ENCODE measurements around the gene OR6P1.

The OR6P1 gene

GRCh38 chr1:158586942-158587341, 16.6 kb upstream of the OR6P1 start:
- CTCF ChIA-PET: no interaction called here
- POLR2A ChIA-PET: no interaction called here
- no peak for DNase-seq (ENCODE audit: extremely low spot score)
- TF ChIP-seq HDGF (IDR thresholded peaks at IDR 0.05; ENCODE audit: borderline replicate concordance): no peak
- TF ChIP-seq SUZ12 (IDR thresholded peaks at IDR 0.05): no peak
- no peak for TF ChIP-seq L3MBTL2 (conservative IDR thresholded peaks at IDR 0.05)
- TF ChIP-seq FOXA1 (IDR thresholded peaks at IDR 0.05): no peak
- TF ChIP-seq BHLHE40 (IDR thresholded peaks at IDR 0.05; ENCODE audit: borderline replicate concordance): no peak
- no peak for TF ChIP-seq ELF4 (IDR thresholded peaks at IDR 0.05)
- no peak for TF ChIP-seq LEF1 (IDR thresholded peaks at IDR 0.05; ENCODE audit: borderline replicate concordance)
- no peak for TF ChIP-seq CTBP1 (IDR thresholded peaks at IDR 0.05; ENCODE audit: borderline replicate concordance)
- no peak for TF ChIP-seq FOXM1 (IDR thresholded peaks at IDR 0.05; ENCODE audit: borderline replicate concordance)

- no peak for TF ChIP-seq SUZ12 (IDR thresholded peaks at IDR 0.05)
- POLR2A ChIA-PET: no interaction called here
- CTCF ChIA-PET: no interaction called here
These were observed 13.6 kb upstream of the OR6P1 start for GRCh38 chr1:158583962-158584361.

GRCh38 chr1:158579733-158580132, 9.4 kb upstream of the OR6P1 start, which contains the start of gene OR10X1:
Gene OR10X1 (minus strand): TSS chr1:158579899. CDS start chr1:158579899, 0 bp downstream.
- no peak for DNase-seq (ENCODE audit: extremely low spot score)
- ChIA-PET POLR2A (no interaction called here), CTCF (no interaction called here)
- TF ChIP-seq PKNOX1 (IDR thresholded peaks at IDR 0.05): no peak
- no peak for TF ChIP-seq LEF1 (IDR thresholded peaks at IDR 0.05; ENCODE audit: borderline replicate concordance)
- no peak for TF ChIP-seq FOXM1 (IDR thresholded peaks at IDR 0.05; ENCODE audit: borderline replicate concordance)
- TF ChIP-seq NFRKB (IDR thresholded peaks at IDR 0.05): no peak
- no peak for TF ChIP-seq BHLHE40 (IDR thresholded peaks at IDR 0.05; ENCODE audit: borderline replicate concordance)
- TF ChIP-seq FOXK2 (IDR thresholded peaks at IDR 0.05): no peak
- no peak for TF ChIP-seq ARNT (IDR thresholded peaks at IDR 0.05)
- TF ChIP-seq SP1 (IDR thresholded peaks at IDR 0.05): no peak
- TF ChIP-seq ELF4 (IDR thresholded peaks at IDR 0.05): no peak
- no peak for TF ChIP-seq L3MBTL2 (conservative IDR thresholded peaks at IDR 0.05)
- no peak for TF ChIP-seq HDGF (IDR thresholded peaks at IDR 0.05; ENCODE audit: borderline replicate concordance)
- no peak for TF ChIP-seq TARDBP (IDR thresholded peaks at IDR 0.05)

More at GRCh38 chr1:158583962-158584361, 13.6 kb upstream of the OR6P1 start:
- no peak for DNase-seq (ENCODE audit: extremely low spot score)

- ChIA-PET CTCF (no interaction called here), POLR2A (no interaction called here)
- no peak for DNase-seq (ENCODE audit: extremely low spot score)
- TF ChIP-seq ELF4 (IDR thresholded peaks at IDR 0.05): no peak
- no peak for TF ChIP-seq LEF1 (IDR thresholded peaks at IDR 0.05; ENCODE audit: borderline replicate concordance)
- TF ChIP-seq ARNT (IDR thresholded peaks at IDR 0.05): no peak
- TF ChIP-seq HDGF (IDR thresholded peaks at IDR 0.05; ENCODE audit: borderline replicate concordance): no peak
- no peak for TF ChIP-seq L3MBTL2 (conservative IDR thresholded peaks at IDR 0.05)
These were observed 7.2 kb upstream of the OR6P1 start for GRCh38 chr1:158577561-158577960.

- POLR2A ChIA-PET: no interaction called here
- CTCF ChIA-PET: no interaction called here
- TF ChIP-seq HDGF (IDR thresholded peaks at IDR 0.05; ENCODE audit: borderline replicate concordance) (no peak), FOXM1 (IDR thresholded peaks at IDR 0.05; ENCODE audit: borderline replicate concordance) (no peak), TARDBP (IDR thresholded peaks at IDR 0.05) (no peak), BHLHE40 (IDR thresholded peaks at IDR 0.05; ENCODE audit: borderline replicate concordance) (no peak), LEF1 (IDR thresholded peaks at IDR 0.05; ENCODE audit: borderline replicate concordance) (no peak), PKNOX1 (IDR thresholded peaks at IDR 0.05) (no peak), ELF4 (IDR thresholded peaks at IDR 0.05) (no peak)
- DNase-seq (ENCODE audit: extremely low spot score): no peak
These were observed 1.8 kb upstream of the OR6P1 start for GRCh38 chr1:158572226-158572625.

- no peak for TF ChIP-seq ELF4 (IDR thresholded peaks at IDR 0.05)
- no peak for TF ChIP-seq CTBP1 (IDR thresholded peaks at IDR 0.05; ENCODE audit: borderline replicate concordance)
- no peak for TF ChIP-seq L3MBTL2 (conservative IDR thresholded peaks at IDR 0.05)
- no peak for TF ChIP-seq ZNF384 (IDR thresholded peaks at IDR 0.05)
- TF ChIP-seq TARDBP (IDR thresholded peaks at IDR 0.05): no peak
- TF ChIP-seq PKNOX1 (IDR thresholded peaks at IDR 0.05): no peak
- no peak for TF ChIP-seq BHLHE40 (IDR thresholded peaks at IDR 0.05; ENCODE audit: borderline replicate concordance)
- TF ChIP-seq FOXK2 (IDR thresholded peaks at IDR 0.05): no peak
- TF ChIP-seq HDGF (IDR thresholded peaks at IDR 0.05; ENCODE audit: borderline replicate concordance): no peak
- no peak for TF ChIP-seq NFRKB (IDR thresholded peaks at IDR 0.05)
- no peak for TF ChIP-seq ARNT (IDR thresholded peaks at IDR 0.05)
- no peak for TF ChIP-seq FOXA1 (IDR thresholded peaks at IDR 0.05)
- TF ChIP-seq LEF1 (IDR thresholded peaks at IDR 0.05; ENCODE audit: borderline replicate concordance): no peak
- TF ChIP-seq SUZ12 (IDR thresholded peaks at IDR 0.05): no peak
- POLR2A ChIA-PET: no interaction called here
- no peak for DNase-seq (ENCODE audit: extremely low spot score)
- CTCF ChIA-PET: no interaction called here
These were observed 5.8 kb downstream of the OR6P1 start for GRCh38 chr1:158564608-158565007.

- ChIA-PET CTCF (no interaction called here), POLR2A (no interaction called here)
- no peak for DNase-seq (ENCODE audit: extremely low spot score)
- TF ChIP-seq BHLHE40 (IDR thresholded peaks at IDR 0.05; ENCODE audit: borderline replicate concordance): no peak
- TF ChIP-seq TARDBP (IDR thresholded peaks at IDR 0.05): no peak
- TF ChIP-seq L3MBTL2 (conservative IDR thresholded peaks at IDR 0.05): no peak
These were observed 6.5 kb downstream of the OR6P1 start for GRCh38 chr1:158563853-158564252.
